H1 (cell line): ENCODE results near the gene GRIP2. TPM values are rescaled to one million over a fixed set of nuclear protein-coding genes. Genes with fewer than 3 reads are reported as not detected.
A peak's percentile ranks its signal among the peaks of the same experiment; 100 is the strongest.

ENCODE experiments used
- CTCF ChIA-PET: fragments of 300-600 bp; sonication (Branson Sonifier 250); formaldehyde crosslinking; loops from one replicate; lab custom pipeline; 2021; ENCODE audit not compliant: partially characterized antibody; lab: Charles Lee
- POLR2A ChIA-PET: fragments of 300-600 bp; sonication (Branson Sonifier 250); formaldehyde crosslinking; loops from one replicate; lab custom pipeline; 2021; ENCODE audit warnings: inconsistent platforms; ENCODE audit not compliant: partially characterized antibody; lab: Charles Lee
- DNase-seq, 2 experiments: peaks; one replicate each; pipeline versions ENCODE4 v3.0.0 to v3.0.0-alpha.2; 2010 to 2022; ENCODE audit warnings: low spot score in 2 of 2, low read depth in 1 of 2, mixed read lengths in 1 of 2
- FAIRE-seq: peaks from 2 replicates; lab custom pipeline; 2011; peaks lifted over from hg19 to GRCh38; lab: Jason Lieb, UNC
- H2AFZ ChIP-seq: 2 replicates; pipeline ENCODE4 v1.8.1; 2012; ENCODE audit warnings: low read length, inconsistent platforms
- H2AK5ac ChIP-seq: 2 replicates; pipeline ENCODE4 v1.6.1; 2013; ENCODE audit warnings: low read depth, low read length
- H2BK120ac ChIP-seq: replicated peaks from 2 replicates; pipeline ENCODE3; 2013; ENCODE audit warnings: low read depth, low read length, inconsistent platforms
- H2BK12ac ChIP-seq: 2 replicates; pipeline ENCODE4 v1.6.1; 2013; ENCODE audit warnings: low read depth, low read length
- H2BK15ac ChIP-seq: 2 replicates; pipeline ENCODE4 v1.6.1; 2013; ENCODE audit warnings: low read length
- H2BK20ac ChIP-seq: 2 replicates; pipeline ENCODE4 v1.6.1; 2013; ENCODE audit warnings: low read length
- H2BK5ac ChIP-seq: 2 replicates; pipeline ENCODE4 v1.6.1; 2013; ENCODE audit warnings: low read depth, low read length
- H3K14ac ChIP-seq: 2 replicates; pipeline ENCODE4 v1.6.1; 2013; ENCODE audit warnings: inconsistent platforms; ENCODE audit not compliant: insufficient read length
- H3K18ac ChIP-seq: 2 replicates; pipeline ENCODE4 v1.6.1; 2013; ENCODE audit warnings: low read length; ENCODE audit errors: extremely low read depth
- H3K23ac ChIP-seq: 2 replicates; pipeline ENCODE4 v1.6.1; 2013; ENCODE audit warnings: inconsistent platforms; ENCODE audit not compliant: insufficient read length
- H3K23me2 ChIP-seq: 2 replicates; pipeline ENCODE4 v1.6.1; 2013; ENCODE audit warnings: low read depth, low read length
- H3K27ac ChIP-seq: 2 replicates; pipeline ENCODE4 v1.6.1; 2011; ENCODE audit warnings: low read depth, low read length, inconsistent platforms
- H3K27me3 ChIP-seq, 4 experiments: replicated peaks in 1 of 4; 1 replicate in 1 of 4; 2 replicates in 3 of 4; pipeline versions ENCODE4 v1.6.1 to v1.8.1; 2011 to 2013; ENCODE audit warnings: low read length in 3 of 4, mild to moderate bottlenecking in 3 of 4, inconsistent platforms in 2 of 4, mixed read lengths in 2 of 4, moderate library complexity in 1 of 4; ENCODE audit not compliant: control insufficient read depth in 3 of 4, insufficient read depth in 3 of 4; ENCODE audit errors: extremely low read depth in 1 of 4
- H3K36me3 ChIP-seq, 4 experiments: 2 replicates each; pipeline versions ENCODE4 v1.6.1 to v1.8.1; 2011 to 2013; ENCODE audit warnings: mild to moderate bottlenecking in 4 of 4, low read length in 3 of 4, moderate library complexity in 2 of 4, control low read depth in 1 of 4, inconsistent platforms in 1 of 4; ENCODE audit not compliant: insufficient read depth in 4 of 4, control insufficient read depth in 2 of 4
- H3K4ac ChIP-seq: replicated peaks from 2 replicates; pipeline ENCODE3; 2013; ENCODE audit warnings: low read length, low read depth, mixed read lengths, inconsistent platforms; ENCODE audit not compliant: insufficient read length
- H3K4me1 ChIP-seq, 4 experiments: replicated peaks in 1 of 4; 1 replicate in 1 of 4; 2 replicates in 3 of 4; pipeline versions ENCODE4 v1.6.1 to v1.8.1; 2011 to 2013; ENCODE audit warnings: low read length in 3 of 4, inconsistent platforms in 2 of 4, mixed read lengths in 1 of 4; ENCODE audit not compliant: insufficient read depth in 4 of 4, control insufficient read depth in 3 of 4
- H3K4me2 ChIP-seq, 2 experiments: 2 replicates each; pipeline versions ENCODE4 v1.6.1 to v1.8.1; 2011 to 2013; ENCODE audit warnings: low read depth in 2 of 2, low read length in 2 of 2, control low read depth in 1 of 2, inconsistent platforms in 1 of 2, mild to moderate bottlenecking in 1 of 2; ENCODE audit not compliant: insufficient read depth in 1 of 2
- H3K4me3 ChIP-seq, 4 experiments: fragments of 200-600, 300-600 bp in 1 of 4; sonication (generic), shearing (Covaris generic), sonication (Bioruptor Twin) in 1 of 4; 2 replicates each; pipeline versions ENCODE4 v1.5.1 to v1.8.1; 2011 to 2016; ENCODE audit warnings: low read length in 4 of 4, low read depth in 3 of 4, control low read depth in 2 of 4, inconsistent platforms in 2 of 4, mild to moderate bottlenecking in 2 of 4, mixed read lengths in 1 of 4, moderate library complexity in 1 of 4; ENCODE audit not compliant: insufficient read depth in 2 of 4; ENCODE audit errors: extremely low read depth in 1 of 4
- H3K56ac ChIP-seq: replicated peaks from 2 replicates; pipeline ENCODE3; 2013; ENCODE audit warnings: low read depth, mild to moderate bottlenecking, mixed read lengths, low read length, inconsistent platforms; ENCODE audit not compliant: insufficient read length
- H3K79me1 ChIP-seq: 2 replicates; pipeline ENCODE4 v1.6.1; 2013; ENCODE audit warnings: low read depth, low read length, control low read depth
- H3K79me2 ChIP-seq, 2 experiments: 2 replicates each; pipeline versions ENCODE4 v1.6.1 to v1.8.1; 2012 to 2013; ENCODE audit warnings: low read length in 2 of 2, mild to moderate bottlenecking in 2 of 2, inconsistent platforms in 1 of 2; ENCODE audit not compliant: insufficient read depth in 2 of 2, control insufficient read depth in 1 of 2
- H3K9ac ChIP-seq, 4 experiments: replicated peaks in 1 of 4; 1 replicate in 1 of 4; 2 replicates in 3 of 4; pipeline versions ENCODE4 v1.6.1 to v1.8.1; 2011 to 2013; ENCODE audit warnings: low read depth in 3 of 4, low read length in 3 of 4, control low read depth in 2 of 4, mild to moderate bottlenecking in 2 of 4, moderate library complexity in 2 of 4, inconsistent platforms in 1 of 4; ENCODE audit errors: extremely low read depth in 1 of 4
- H3K9me3 ChIP-seq, 2 experiments: 2 replicates each; pipeline versions ENCODE4 v1.6.1 to v1.8.1; 2012 to 2013; ENCODE audit warnings: mild to moderate bottlenecking in 2 of 2, moderate library complexity in 2 of 2, control low read depth in 1 of 2, inconsistent platforms in 1 of 2, low read depth in 1 of 2, low read length in 1 of 2, mixed read lengths in 1 of 2; ENCODE audit not compliant: insufficient read depth in 2 of 2
- H4K20me1 ChIP-seq, 2 experiments: replicated peaks in 1 of 2; 2 replicates each; pipeline versions ENCODE3 to v1.8.1; 2011 to 2013; ENCODE audit warnings: inconsistent platforms in 2 of 2, low read length in 2 of 2, mild to moderate bottlenecking in 1 of 2; ENCODE audit not compliant: insufficient read depth in 2 of 2, control insufficient read depth in 1 of 2
- H4K5ac ChIP-seq: 2 replicates; pipeline ENCODE4 v1.6.1; 2013; ENCODE audit warnings: low read length, low read depth, mixed read lengths, inconsistent platforms; ENCODE audit not compliant: insufficient read length
- H4K8ac ChIP-seq: 2 replicates; pipeline ENCODE4 v1.8.0; 2013; ENCODE audit warnings: mild to moderate bottlenecking, moderate library complexity, low read length, inconsistent platforms; ENCODE audit not compliant: insufficient read depth; ENCODE audit errors: extremely low read depth
- H4K91ac ChIP-seq: replicated peaks from 2 replicates; pipeline ENCODE3; 2013; ENCODE audit warnings: low read length, mixed read lengths, inconsistent platforms; ENCODE audit not compliant: insufficient read length
- CBX5 ChIP-seq: fragments of 300-800, 300-1000 bp; sonication (generic); IDR thresholded peaks from 2 replicates; pipeline ENCODE4 v1.7.1; 2016; ENCODE audit warnings: antibody characterized with exemption, low read length, low read depth
- KDM1A ChIP-seq: fragments of 200-600, 300-600 bp; sonication (generic); IDR thresholded peaks from 2 replicates; pipeline ENCODE4 v1.7.1; 2016; ENCODE audit warnings: mild to moderate bottlenecking, low read length, borderline replicate concordance
- WGBS, 2 experiments: shearing (Covaris generic) in 1 of 2; methylation state at CpG; one replicate each; pipeline versions ENCODE4 v1.1.6 to v1.1.7; 2013 to 2015; ENCODE audit warnings: low lambda C conversion rate in 2 of 2, mixed read lengths in 2 of 2, inconsistent platforms in 1 of 2, low coverage in 1 of 2, missing lambda C conversion rate in 1 of 2; ENCODE audit not compliant: insufficient replicate concordance in 2 of 2, insufficient coverage in 1 of 2, insufficient read length in 1 of 2; ENCODE audit errors: extremely low coverage in 1 of 2, missing lambda C conversion rate in 1 of 2; 5-methylcytosine and 5-hydroxymethylcytosine counted together
- polyA plus RNA-seq, 7 experiments: library from polyadenylated mRNA; depleted of rRNA in 3 of 7; stranded (reverse) in 5 of 7; unstranded in 2 of 7; fragments of >200 nt in 5 of 7; fragments of 200-250 nt in 2 of 7; gene quantifications; 1 replicate in 5 of 7; 2 replicates in 1 of 7; 4 replicates in 1 of 7; pipeline versions ENCODE4 v1.2.1 to v1.2.3, GENCODE V29; 2011 to 2013; ENCODE audit warnings: missing spikeins in 2 of 7, mixed read lengths in 2 of 7
- total RNA-seq: library from RNA; stranded (reverse); fragmentation: NEBNext Ultra II Directional; extraction: Animal tissue kit (Norgen Biotek cat#: 25700); gene quantifications from 2 replicates; pipeline ENCODE4 v1.2.1, GENCODE V29; 2021

GRIP2 gene
- total and polyA plus RNA-seq, 2 of the 8 experiments (the other 6 are each of a cell fraction or from before 2014, with no cell fraction given) = 2.5 to 6.4 TPM

DNA sequence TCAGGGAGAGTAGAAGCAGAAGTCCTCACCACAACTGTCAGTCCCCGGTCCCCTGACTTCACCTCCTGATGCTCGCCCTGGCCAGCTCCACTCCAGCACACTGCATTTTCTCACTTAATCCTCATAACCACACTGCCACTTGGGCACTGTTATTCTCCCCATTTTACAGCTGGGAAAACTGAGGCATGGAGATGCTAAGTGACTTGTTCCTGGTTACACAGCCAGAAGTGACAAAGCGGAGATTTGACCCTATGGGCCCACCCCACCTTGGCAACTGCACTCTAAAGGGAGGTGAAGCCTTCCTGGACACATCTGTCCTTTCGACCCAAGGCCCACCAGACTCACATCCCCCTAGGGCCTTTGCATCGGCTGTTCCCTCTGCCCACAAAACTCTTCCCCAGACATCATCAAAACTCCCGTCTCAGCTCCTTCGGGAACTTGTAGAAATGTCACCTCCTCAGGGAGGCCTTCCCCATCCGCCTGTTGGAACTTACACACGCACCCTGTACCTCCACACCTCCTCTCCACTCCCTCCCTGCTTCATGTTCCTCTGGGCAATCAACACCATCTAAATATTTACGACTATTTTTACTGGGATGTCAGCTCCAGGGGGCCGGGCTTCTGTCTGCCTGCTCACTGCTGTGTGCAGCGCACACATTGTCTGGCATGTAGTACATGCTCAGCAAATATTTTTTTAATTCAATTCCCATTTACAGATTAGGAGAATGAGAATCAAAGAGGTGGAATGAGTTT, 3.1 kb downstream of the GRIP2 start:
- no peak for TF ChIP-seq CBX5
- TF ChIP-seq KDM1A = peak; percentile 69; the same call in 1 of the 2 replicates
- Histone ChIP-seq H3K9ac (no peak overlapping the region), H2BK120ac (no peak overlapping the region), H2AFZ (no peak overlapping the region), H3K4me2 (no peak overlapping the region), H4K91ac (peak overlapping the region; percentile 34), H2AK5ac (0 out of 2 replicates have a peak overlapping the region, but pooled peaks have one; percentile 69), H2BK12ac (peak overlapping the region; percentile 52; the same call in 1 of the 2 replicates), H2BK5ac (peak overlapping the region; percentile 30; the same call in 1 of the 2 replicates), H4K8ac (no peak overlapping the region; the same call in 1 of the 2 replicates), H3K9me3 (no peaks in the 10 kb centered on the region), H4K20me1 (no peaks in the 10 kb centered on the region), H2BK15ac (0 out of 2 replicates have a peak overlapping the region, but pooled peaks have one; percentile 73), H3K79me2 (no peaks in the 10 kb centered on the region), H4K5ac (no peak overlapping the region), H3K4ac (no peak overlapping the region), H3K23me2 (0 out of 2 replicates have a peak, but pooled peaks cover 2% of the 10 kb centered on the region), H3K79me1 (no peaks in the 10 kb centered on the region; the same call in 1 of the 2 replicates), H3K4me1 (peaks cover 8 to 44% (median 33%) of the 10 kb centered on the region in 4 experiments), H3K4me3 (no peak overlapping the region), H3K56ac (no peak overlapping the region), H3K27me3 (no peaks in the 10 kb centered on the region), H3K14ac (no peak overlapping the region), H3K27ac (no peak overlapping the region), H3K36me3 (no peaks in the 10 kb centered on the region), H2BK20ac (peak overlapping the region; percentile 72; the same call in 1 of the 2 replicates), H3K18ac (no peak overlapping the region), H3K23ac (no peak overlapping the region)
- FAIRE-seq (no peak), DNase-seq (no peak)
- WGBS, 2 experiments = 90% methylated on average over 12 of the region's 12 CpGs; no CpG with 5 or more reads in 1 of the 2 experiments
- CTCF ChIA-PET = interaction anchor here (1.7 to 12.2 kb wide), 4 partner anchors 11 to 24 kb away, joined by 4 to 171 read pairs (median 11); no protein-coding TSS in a partner anchor
- POLR2A ChIA-PET = no interaction called here
